GM12874 (cell line): ENCODE results near the gene FCAR.

Experiments used
- CTCF ChIP-seq: IDR thresholded peaks from 2 replicates; pipeline ENCODE4 v1.5.1; 2011; ENCODE audit warnings: low read depth, mild to moderate bottlenecking, control low read depth, low read length, moderate library complexity; ENCODE audit not compliant: insufficient read depth

FCAR gene

GRCh38 chr19:54919646-54920563 lies 45.9 kb downstream of the FCAR start:
- peak; percentile 13; the same call in 1 of the 2 replicates for TF ChIP-seq CTCF

GRCh38 chr19:54921082-54921481 lies 47.0 kb downstream of the FCAR start:
- TF ChIP-seq CTCF = no peak

- TF ChIP-seq CTCF = no peak
Observed at GRCh38 chr19:54923276-54923675, 49.2 kb downstream of the FCAR start.

GRCh38 chr19:54928299-54928698 lies 54.3 kb downstream of the FCAR start:
- TF ChIP-seq CTCF = no peak

- TF ChIP-seq CTCF = no peak
Observed at GRCh38 chr19:54937926-54938325, 63.9 kb downstream of the FCAR start.

GRCh38 chr19:54938906-54939305 lies 64.9 kb downstream of the FCAR start:
- no peak for TF ChIP-seq CTCF
